CD4-positive, alpha-beta T cell treated with Interleukin-17A for 1 hour (primary cell): ENCODE measurements around the gene SNAPC4.
A peak's percentile ranks its signal among the peaks of the same experiment; 100 is the strongest.

ENCODE experiments used
- DNase-seq: peaks from one replicate; pipeline ENCODE4 v3.0.0-alpha.2; 2020

SNAPC4 gene

DNA sequence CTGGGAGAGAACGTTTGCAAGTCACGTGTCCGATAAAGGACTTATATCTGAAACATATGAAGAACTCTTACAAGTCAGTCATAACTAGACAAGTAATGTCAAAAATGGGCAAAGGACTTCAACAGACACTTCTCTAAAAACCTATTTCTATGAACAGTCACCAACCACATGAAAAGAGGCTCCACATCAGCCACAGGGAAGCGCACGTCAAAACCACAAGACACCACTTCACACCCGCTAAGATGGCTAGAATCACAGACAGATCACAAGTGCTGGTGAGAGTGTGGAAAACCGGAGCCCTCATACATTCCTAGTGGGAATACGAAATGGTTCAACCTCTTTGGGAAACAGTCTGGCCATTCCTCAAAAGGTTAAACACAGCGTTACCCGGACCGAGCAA, 15.0 kb downstream of the SNAPC4 start:
- DNase-seq: peak; percentile 53

DNA sequence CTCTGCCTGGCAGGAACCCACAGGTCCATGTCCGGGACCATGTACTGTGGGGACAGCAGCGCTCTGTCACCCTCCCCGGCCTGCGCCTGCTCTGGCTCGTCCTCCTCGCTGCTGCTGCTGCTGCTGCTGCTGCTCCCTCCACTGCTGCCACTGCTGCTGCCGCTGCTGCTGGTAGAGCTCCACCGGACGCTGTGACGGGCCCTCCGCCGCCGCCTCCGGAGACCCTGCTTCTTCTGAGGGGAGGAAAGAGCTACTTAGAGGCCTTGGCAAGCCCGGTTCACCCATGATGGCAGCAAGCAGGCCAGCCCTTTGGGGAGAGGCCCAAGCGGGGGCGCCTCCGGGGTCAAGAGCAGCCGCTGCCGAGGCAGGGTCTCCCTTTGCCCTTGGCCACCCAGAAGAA, 16.5 kb downstream of the SNAPC4 start:
- no peak for DNase-seq

DNA sequence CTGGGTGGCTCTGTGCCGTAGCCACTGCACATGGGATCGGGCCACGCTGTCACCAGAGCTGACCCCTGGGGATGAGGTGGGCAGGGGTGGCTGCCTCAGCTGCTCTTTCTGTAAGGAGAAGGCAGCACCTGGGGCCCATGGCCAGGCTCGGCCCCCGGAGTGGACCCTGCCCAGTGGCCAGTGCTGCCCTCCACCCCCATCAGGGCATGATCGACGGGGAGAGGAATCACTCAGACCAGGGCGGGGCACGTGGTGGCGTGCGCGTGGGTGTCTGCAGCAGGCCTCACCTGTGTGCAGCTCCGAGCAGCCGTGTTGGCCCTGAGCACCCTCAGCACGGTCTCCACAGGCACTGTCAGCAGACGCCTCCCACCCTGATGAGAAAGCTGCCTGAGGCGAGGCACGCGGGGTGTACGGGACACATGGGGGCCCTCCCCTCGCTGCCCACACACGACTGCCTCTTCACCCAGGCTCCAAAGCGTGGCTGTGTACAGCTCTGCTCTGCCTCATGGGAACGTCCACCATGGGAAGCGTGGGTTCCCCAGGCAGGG, 17.9 kb downstream of the SNAPC4 start:
- no peak for DNase-seq

DNA sequence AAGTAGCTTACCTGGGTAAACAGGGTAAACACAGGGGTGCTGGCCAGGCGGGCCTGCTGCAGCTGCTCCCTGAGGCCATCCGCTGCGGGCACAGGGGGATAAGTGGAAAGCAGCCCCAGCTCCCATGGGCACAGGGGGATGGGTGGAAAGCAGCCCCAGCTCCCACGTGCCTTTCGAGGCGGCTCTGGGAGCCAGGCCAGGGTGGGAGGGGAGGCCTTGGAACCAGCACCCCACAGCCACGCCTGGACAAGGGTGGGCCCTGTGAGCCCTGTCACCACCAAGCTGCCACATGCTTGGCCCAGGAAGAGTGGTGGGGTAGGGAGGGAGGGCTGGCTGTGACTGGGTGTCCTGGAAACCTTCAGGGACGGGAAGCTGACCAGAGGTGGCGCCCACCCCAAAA, 18.7 kb downstream of the SNAPC4 start:
- no peak for DNase-seq

DNA sequence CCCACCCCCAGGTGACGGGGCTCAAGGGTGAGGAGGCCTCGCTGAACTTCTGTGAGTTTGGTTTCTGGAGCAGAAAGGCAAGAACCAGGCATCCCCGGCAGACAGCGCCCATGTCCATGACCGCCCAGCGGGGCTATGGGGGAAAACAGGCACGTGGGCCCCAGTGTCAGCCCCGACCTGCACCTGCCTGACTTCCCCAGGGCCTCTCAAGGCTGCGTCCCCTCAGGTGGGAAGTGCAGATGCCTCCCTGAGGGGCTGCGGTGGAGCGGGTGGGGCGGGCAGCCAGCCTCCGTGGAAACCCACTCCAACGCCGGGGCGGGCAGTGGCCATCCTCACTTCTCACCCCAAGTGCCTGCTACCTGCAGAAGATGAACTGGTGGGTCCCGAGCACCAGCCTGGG, 19.6 kb downstream of the SNAPC4 start:
- DNase-seq: no peak

DNA sequence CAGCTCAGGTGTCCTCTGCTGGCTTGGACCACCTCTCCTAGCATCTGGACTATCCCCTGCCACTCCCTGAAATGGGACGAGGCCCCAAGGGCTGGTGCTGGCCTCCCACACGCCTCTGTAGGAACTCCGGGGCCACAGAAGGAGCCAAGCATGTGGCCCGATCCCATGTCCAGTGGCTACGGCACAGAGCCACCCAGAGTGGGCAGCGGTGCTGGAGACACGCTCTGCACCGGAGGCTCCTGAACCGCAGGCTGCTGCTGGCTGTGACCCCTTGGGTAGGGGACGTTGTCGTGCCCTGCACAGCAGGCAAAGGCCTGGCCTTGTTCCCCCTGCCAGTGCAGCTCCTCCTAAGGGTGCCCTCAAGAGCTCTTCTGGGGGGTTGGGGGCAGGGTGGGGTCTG, 20.1 kb downstream of the SNAPC4 start:
- no peak for DNase-seq

DNA sequence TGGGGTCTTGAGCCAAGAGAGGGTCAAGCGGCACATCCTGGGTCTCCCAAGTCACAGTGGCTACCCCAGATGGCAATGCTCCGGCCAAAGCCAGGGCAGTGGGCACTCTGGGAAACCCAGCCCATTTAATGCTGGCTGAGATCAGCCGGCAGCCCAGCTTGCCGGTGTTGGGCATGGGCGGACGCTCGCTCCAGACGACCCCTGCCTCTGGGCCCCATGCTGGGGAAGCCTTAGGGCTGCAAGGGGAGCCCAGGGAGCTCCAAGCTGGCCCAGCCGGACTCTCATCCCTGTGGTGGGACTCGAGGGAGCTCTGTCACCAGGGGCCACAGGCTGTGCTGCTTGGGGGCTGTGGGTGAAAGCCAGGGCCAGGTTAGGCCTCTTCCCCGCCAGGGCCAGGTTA, 20.6 kb downstream of the SNAPC4 start:
- DNase-seq: no peak

DNA sequence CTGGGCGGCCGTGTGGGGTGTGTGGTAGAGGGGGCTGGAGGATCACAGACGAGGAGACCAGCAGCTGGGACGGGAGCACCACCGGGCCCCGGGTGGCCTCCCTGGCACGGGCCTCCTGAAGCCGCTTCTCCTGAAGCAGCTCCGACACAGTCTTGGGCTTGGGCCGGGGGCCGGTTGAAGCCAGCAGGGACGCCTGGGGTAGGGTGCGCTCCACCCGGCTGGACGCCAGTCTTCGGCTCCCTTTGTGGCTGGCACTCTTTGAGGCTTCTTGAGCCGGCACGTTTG, 21.0 kb downstream of the SNAPC4 start:
- no peak for DNase-seq

DNA sequence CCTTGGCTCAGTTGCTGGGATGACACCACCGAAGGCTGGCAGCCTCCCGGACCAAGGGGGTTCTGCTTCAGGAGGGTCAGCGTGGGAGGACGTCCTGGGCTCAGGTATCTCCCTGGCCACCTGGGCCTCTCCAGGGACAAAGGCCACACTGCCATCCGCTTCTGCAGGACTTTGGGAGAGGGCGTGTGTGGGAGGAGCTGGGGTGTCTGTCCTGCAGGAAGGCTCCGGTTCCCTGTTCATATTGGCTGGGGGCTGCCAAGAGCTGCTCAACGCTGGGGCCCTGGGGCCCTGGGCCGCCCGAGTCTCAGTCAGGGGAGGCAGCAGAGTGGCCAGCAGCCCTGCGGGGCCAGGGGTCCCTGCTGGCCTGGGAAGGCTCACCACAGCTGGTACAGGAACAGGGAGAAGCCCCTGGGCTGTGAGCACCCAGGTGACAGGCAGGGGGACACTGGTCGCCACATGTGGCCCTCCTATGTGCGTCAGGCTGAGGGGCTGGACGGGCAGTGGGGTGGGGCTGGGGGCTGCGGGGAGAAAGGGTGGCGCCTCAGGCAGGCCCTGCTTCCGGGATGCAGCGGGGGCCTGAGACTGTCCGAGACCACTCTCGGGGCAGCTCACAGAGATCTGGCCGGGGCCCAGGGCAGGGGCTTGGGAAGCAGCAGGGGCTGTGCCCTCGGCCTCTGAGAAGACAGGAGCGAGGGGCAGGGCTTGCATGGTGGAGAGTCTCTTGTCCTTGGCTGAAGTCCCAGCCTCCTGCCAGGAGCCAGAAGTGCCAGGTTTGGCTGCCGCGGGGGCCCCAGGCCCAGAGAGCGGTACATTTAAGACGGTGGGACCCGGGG, 21.6 kb downstream of the SNAPC4 start:
- no peak for DNase-seq

DNA sequence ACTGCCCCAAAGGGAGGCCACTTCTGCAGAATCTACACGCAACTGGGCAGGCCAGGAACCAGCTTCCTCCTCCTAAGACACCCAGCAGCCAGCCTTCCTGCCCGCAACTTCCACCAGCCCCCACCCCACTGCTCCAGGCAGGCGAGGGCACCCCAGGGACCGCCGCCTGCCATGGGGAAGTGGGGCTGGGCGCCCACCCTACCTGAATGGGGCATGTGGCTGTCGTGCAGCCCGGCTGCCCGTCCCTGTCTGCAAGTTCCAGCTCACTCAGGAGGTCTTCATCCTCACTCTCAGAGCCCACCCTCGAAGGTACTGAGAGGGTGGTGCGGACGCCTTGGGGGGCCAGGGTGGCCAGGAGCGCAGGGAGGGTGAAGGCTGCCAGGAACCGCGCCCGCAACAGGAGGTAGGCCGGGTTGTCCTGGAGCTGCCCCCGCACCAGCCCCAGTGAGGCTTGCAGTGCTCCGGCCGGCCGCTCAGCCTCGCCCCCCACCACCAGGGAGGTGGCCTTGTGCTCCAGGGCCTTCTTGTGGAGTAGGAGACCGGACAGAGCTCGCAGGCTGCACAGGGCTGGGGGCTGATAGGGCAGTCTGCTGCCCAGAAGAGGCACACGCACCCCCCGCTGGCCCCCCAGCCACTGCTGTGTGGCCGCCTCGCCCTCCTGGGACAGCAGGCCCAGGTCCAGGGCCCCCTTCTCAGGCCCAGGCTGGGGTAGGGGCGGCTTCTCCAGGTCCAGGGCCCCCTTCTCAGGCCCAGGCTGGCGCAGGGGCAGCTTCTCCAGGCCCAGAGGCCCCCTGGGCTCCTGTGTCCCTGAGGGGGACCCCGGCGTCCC, 22.4 kb downstream of the SNAPC4 start:
- no peak for DNase-seq

DNA sequence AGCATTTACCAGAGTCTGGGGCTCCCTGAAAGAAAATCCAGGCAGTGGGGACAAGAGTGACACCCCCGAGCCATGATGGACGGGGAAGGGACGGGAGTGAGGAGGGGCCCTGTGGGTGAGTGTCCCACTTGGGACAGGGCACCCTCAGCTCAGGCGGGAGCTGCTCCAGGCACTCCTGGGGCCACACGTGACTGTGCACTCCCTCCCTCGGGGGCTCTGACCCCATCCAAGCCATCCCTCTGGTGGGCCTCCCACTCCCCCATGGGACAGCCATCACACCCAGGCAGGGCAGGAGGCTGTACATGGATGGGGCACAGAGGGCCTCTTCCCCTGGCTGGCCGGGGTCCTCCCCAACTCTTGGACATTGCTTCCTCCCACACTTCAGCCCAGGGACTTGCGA, 23.5 kb downstream of the SNAPC4 start:
- no peak for DNase-seq

DNA sequence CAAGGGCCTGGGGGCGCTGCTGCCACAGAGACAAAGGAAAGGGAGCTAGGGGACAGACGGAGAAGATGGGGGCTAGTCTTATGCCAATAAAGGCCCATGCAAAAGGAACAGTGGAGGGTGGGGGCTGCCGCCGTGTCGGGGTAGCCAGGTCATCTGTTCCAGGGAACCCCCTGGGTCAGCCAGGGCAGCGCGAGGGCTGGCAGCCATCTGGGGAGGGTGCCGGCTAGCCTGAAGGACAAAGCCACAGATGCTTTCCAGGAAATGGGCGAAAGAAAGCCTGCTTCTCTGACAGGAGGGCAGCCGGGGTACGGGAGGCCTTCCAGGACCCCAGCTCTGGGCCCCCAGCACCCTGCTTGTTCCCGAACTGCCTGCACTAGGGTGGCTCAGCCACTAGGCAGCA, 24.9 kb downstream of the SNAPC4 start:
- DNase-seq: no peak

DNA sequence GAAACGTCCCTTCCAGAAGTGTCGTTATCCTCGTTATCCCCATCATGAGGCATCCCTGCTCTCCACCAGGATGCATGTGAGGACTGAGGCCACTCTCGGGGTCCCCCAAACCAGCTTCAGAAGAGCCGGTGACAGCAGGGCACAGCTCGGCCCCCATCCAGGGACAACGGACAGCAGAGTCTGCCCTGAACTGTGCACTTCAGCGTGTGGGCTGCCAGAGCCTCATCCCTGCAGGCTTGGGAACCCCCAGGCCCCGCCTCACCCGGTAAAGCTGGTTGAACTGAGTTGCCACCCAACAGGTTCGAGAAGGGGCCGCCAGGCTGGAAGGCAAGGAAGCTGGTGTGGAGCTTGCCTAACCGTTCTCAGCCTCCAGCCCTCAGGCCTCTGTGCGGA, 25.8 kb downstream of the SNAPC4 start:
- no peak for DNase-seq

DNA sequence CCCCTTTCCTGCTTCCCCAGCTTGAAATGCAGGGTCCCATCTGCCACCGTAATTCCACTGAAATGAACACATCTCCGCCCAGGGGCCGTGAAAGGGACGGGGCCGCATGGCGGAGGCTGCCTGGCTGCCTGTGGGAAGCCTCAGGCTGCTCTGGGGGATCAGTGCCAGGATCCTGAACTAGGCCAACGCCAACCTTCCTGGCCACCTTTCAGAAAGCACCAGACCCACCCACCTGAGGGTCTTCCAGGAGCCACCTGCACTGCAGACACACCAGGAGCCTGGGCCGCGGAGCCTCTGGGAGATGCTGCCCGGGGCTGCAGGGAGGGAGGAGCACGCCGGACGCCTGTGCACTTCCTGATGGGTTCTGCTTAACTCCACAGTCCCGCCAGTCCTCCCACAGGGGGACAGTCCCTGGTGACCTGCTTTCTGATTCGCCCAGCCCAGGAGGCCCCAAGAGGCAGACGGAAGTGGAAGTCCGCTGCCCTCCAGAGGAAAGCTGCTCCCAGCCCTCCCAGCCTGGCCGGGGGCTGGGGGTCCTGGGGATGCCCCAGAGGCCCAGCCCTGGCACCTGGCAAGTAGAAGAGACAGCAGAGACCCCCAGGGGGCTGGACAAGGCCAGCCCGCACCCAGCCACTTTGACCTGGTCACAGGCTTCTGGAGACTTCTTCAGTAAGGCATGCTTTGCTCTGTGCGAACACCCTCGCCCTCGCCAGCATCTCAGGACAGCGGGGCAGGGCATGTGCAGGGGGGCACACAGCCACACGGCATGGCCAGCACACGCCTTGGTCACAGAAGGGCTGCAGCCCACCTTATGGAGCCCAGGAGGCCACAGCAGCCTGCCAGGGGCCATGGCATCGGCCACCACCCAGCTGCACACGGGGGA, 26.4 kb downstream of the SNAPC4 start, which contains the start of gene CARD9:
TSS of gene CARD9 (minus strand) at position 370 of the 883 bp plus-strand sequence. CDS start 1,591 bp downstream, outside the sequence.
- no peak for DNase-seq

DNA sequence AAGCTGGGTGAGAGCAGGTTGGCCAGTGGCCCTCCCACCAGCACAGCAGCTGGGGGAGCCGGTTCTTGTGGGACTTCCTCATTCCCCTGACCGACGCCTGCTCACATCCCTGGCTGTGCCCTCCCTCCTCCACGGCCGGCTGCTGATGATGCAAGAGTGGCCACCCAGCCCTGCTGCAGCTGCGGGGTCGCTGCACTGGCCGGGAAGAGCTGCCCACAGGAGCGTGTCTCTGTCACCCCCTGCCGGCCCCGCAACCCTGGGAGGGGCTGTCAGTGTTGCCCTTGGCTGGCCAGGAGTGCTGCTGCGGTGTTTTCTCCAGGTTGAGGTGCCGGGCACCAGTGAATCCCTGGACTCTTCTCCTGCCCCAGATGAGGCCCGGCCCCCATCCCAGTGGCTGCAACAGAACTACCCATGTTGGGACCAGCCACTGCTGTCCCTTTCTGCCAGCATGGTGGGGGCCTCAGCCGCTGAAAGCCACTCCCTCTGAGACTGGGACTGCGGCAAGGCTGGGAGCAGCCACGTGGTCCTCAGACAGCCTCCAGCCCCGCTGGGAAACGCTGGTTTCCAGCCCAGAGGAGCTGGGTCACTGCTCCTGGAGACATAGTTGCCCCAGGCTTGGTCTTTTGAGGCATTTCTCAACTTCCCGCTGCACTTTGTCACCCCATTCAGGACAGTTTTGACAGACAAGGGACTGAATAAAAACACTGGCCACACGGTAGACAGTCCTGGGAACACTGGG, 27.2 kb downstream of the SNAPC4 start:
- DNase-seq: no peak

DNA sequence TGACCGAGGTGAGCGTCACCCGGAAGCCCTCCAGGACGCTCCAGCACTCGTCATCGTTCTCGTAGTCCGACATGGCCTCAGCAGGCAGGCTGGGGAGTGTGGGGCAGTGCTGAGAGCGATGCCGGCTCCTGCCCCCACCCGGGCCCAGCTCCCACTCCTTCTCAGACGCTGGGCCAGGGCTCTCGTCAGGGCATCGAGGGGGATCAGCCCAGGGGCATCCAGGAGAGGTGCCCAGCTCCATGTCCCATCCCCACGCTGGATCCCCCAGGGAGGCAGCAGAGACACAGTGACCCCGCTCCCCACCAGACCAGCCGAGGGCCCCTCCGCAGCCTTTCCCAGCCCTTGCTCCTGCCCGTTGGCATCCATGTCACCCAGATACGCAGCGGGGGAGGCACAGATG, 28.0 kb downstream of the SNAPC4 start:
- DNase-seq: no peak

DNA sequence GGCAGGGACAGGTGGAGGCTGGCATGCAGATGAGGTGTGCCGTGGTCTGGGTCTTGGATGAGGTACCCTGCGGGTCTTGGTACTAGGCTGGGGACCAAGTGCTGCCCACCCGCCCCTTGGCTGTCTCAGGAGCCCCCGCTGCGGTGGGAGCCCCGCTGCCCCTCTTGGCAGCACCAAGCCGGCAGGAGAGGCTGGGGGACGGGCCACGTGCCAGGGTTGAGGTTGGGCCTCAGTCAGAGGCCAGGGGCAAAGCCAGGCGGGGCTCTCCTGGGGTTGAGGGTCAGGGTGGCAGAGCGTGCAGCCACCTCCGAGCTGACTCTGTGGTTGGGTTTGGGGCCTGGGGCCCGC, 28.5 kb downstream of the SNAPC4 start:
- DNase-seq: no peak

DNA sequence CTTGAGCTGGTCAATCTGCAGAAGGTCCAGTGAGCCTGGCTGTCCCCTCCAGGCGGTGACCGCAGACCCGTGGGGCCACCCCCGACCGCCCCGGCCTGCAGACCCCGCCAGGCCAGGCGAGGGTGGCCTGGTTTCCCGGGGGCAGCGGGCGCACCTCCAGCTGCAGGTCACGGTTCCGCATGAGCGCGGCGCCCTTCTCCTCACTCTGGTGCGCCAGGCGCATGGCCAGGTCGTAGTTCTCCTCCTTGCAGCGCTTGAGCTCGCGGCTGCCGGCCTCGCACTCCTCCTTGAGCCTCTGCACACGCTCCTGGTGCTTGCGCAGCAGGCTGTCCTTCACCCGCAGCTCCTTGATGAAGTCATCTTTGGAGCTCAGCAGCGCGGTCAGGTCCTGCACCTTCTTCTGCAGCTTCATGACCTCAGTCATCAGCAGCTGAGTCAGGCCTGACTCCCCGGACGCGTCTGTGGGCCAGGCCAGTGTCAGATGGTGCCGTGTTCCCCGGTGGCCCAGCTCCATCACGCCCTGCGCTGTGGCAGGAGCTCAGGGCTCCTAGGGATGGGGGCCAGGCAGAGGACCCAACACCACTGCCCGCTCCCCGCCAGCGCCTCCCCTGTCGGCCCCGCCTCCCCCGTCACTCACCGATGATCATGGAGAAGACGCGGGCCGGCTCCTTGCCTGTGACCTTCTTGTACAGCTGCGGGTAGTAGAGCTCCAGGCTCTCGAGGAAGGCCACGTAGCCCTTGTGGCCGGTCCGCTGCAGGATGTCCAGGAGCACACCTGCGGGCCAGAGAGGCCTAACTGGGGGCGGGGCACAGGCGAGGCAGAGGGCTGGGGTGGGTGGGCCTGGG, 29.1 kb downstream of the SNAPC4 start:
- no peak for DNase-seq

DNA sequence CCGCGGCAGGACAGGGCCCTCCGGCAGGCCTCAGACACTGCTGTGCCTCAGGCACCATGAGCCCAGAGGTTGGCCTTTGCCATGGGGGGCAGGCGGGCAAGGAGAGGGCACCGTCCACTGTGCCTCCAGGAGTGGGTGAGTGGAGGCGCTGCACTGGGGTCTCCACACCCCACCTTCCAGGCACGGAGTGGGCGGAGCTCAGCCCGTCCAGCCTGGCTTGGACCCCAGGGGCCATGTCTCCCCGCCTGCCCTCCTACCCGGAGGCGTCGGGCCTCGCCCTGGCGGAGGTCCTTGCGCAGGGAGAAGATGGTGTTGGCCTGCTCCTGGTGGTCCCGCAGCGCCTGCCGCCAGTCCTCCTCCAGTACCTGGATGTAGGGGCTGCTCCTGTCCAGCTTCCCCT, 29.9 kb downstream of the SNAPC4 start:
- no peak for DNase-seq

DNA sequence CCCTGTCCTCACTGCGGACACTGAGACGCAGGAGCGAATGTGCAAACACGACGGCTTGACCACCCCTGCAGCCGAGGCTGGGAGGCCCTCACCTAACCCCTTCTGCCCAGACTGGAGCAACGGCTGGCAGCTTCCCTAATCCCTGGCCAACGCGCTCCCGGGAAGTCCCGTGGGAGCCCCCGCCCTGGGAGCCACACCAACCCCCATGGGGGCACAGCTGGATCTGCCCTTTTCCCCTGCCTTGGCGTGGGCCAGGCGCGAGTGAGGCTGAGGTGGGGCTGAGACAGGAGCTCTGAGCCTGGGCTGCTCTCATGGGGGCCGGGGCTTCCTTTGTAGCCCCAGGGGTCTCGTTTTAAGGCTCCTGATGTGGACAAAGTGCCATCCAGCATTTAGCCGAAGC, 31.8 kb downstream of the SNAPC4 start:
- no peak for DNase-seq
